ENCODE data around the gene RIMBP2. TPM values are rescaled to one million over a fixed set of nuclear protein-coding genes. Genes with fewer than 3 reads are reported as not detected.

Gene RIMBP2
- total RNA-seq, 1 experiment from 2014 or later: not detected

GRCh38 chr12:130501821-130502220 is 214.3 kb downstream of the RIMBP2 start:
- Mint-ChIP-seq H3K27ac (ENCODE audit: unreplicated experiment) (no peak overlapping the region), H3K27me3 (ENCODE audit: insufficient read depth, unreplicated experiment) (peaks cover 7% of the 10 kb centered on the region), H3K4me1 (ENCODE audit: low read depth, unreplicated experiment) (no peaks in the 10 kb centered on the region), H3K36me3 (ENCODE audit: insufficient read depth, unreplicated experiment) (no peaks in the 10 kb centered on the region), H3K4me3 (ENCODE audit: unreplicated experiment) (no peak overlapping the region), H3K9me3 (ENCODE audit: unreplicated experiment) (peaks cover 11% of the 10 kb centered on the region)
- Histone ChIP-seq H3K9me3 (no peaks in the 10 kb centered on the region), H3K27me3 (replicated peaks; ENCODE audit: control insufficient read depth, insufficient read depth, low read length) (no peaks in the 10 kb centered on the region), H3K4me3 (ENCODE audit: low read depth, low read length) (no peak overlapping the region), H3K36me3 (ENCODE audit: control insufficient read depth, insufficient read depth, low read length) (no peaks in the 10 kb centered on the region), H3K4me1 (no peaks in the 10 kb centered on the region)
- ChIA-PET POLR2A (no interaction called here), CTCF (no interaction called here)
- TF ChIP-seq CTCF (IDR thresholded peaks at IDR 0.05; ENCODE audit: insufficient read depth in 1 of 2, low read depth in 1 of 2, low read length in 1 of 2, severe bottlenecking in 1 of 2, unreplicated experiment in 1 of 2): no peak
- intact Hi-C loops (cut with micrococcal nuclease; ENCODE audit: unreplicated experiment): no loop called here
- BruUV-seq (replicated peaks): no TSS peak
- DNase-seq: no peak

GRCh38 chr12:130500835-130501330 is 215.2 kb downstream of the RIMBP2 start:
- TF ChIP-seq CTCF (IDR thresholded peaks at IDR 0.05; ENCODE audit: insufficient read depth in 1 of 2, low read depth in 1 of 2, low read length in 1 of 2, severe bottlenecking in 1 of 2, unreplicated experiment in 1 of 2): no peak
- POLR2A ChIA-PET: no interaction called here
- Histone ChIP-seq H3K4me3 (ENCODE audit: low read depth, low read length) (no peak overlapping the region), H3K4me1 (no peaks in the 10 kb centered on the region), H3K9me3 (no peaks in the 10 kb centered on the region), H3K27me3 (replicated peaks; ENCODE audit: control insufficient read depth, insufficient read depth, low read length) (no peaks in the 10 kb centered on the region), H3K36me3 (ENCODE audit: control insufficient read depth, insufficient read depth, low read length) (no peaks in the 10 kb centered on the region)
- no TSS peak for BruUV-seq (replicated peaks)
- DNase-seq: no peak
- H3K9me3 Mint-ChIP-seq (ENCODE audit: unreplicated experiment): peaks cover 11% of the 10 kb centered on the region
- no peak overlapping the region for H3K27ac Mint-ChIP-seq (ENCODE audit: unreplicated experiment)
- intact Hi-C loops (cut with micrococcal nuclease; ENCODE audit: unreplicated experiment): no loop called here
- H3K4me3 Mint-ChIP-seq (ENCODE audit: unreplicated experiment): no peak overlapping the region
- H3K36me3 Mint-ChIP-seq (ENCODE audit: insufficient read depth, unreplicated experiment): no peaks in the 10 kb centered on the region
- CTCF ChIA-PET: no interaction called here
- H3K27me3 Mint-ChIP-seq (ENCODE audit: insufficient read depth, unreplicated experiment): peaks cover 9% of the 10 kb centered on the region
- H3K4me1 Mint-ChIP-seq (ENCODE audit: low read depth, unreplicated experiment): no peaks in the 10 kb centered on the region

- Histone ChIP-seq H3K9me3 (no peaks in the 10 kb centered on the region), H3K27me3 (replicated peaks; ENCODE audit: control insufficient read depth, insufficient read depth, low read length) (no peaks in the 10 kb centered on the region), H3K4me3 (ENCODE audit: low read depth, low read length) (no peak overlapping the region), H3K36me3 (ENCODE audit: control insufficient read depth, insufficient read depth, low read length) (no peaks in the 10 kb centered on the region), H3K4me1 (no peaks in the 10 kb centered on the region)
- TF ChIP-seq CTCF (IDR thresholded peaks at IDR 0.05; ENCODE audit: insufficient read depth in 1 of 2, low read depth in 1 of 2, low read length in 1 of 2, severe bottlenecking in 1 of 2, unreplicated experiment in 1 of 2): no peak
- H3K4me3 Mint-ChIP-seq (ENCODE audit: unreplicated experiment): no peak overlapping the region
- ChIA-PET POLR2A (no interaction called here), CTCF (no interaction called here)
- H3K4me1 Mint-ChIP-seq (ENCODE audit: low read depth, unreplicated experiment): no peaks in the 10 kb centered on the region
- DNase-seq: no peak
- H3K36me3 Mint-ChIP-seq (ENCODE audit: insufficient read depth, unreplicated experiment): no peaks in the 10 kb centered on the region
- peaks cover 11% of the 10 kb centered on the region for H3K9me3 Mint-ChIP-seq (ENCODE audit: unreplicated experiment)
- intact Hi-C loops (cut with micrococcal nuclease; ENCODE audit: unreplicated experiment): no loop called here
- BruUV-seq (replicated peaks): no TSS peak
- peaks cover 11% of the 10 kb centered on the region for H3K27me3 Mint-ChIP-seq (ENCODE audit: insufficient read depth, unreplicated experiment)
- H3K27ac Mint-ChIP-seq (ENCODE audit: unreplicated experiment): no peak overlapping the region
Observed at GRCh38 chr12:130499474-130499873, 216.6 kb downstream of the RIMBP2 start.

Measured in Caco-2 (cell line).